Small intestine (tissue), 7 donors: Measurements from ENCODE around the gene PLEKHN1. TPM values are rescaled to one million over a fixed set of nuclear protein-coding genes. Genes with fewer than 3 reads are reported as not detected.

Source experiments
- DNase-seq, 2 donors: peaks; one replicate each; pipeline versions ENCODE4 v3.0.0 to v3.0.0-alpha.2; 2013
- FAIRE-seq: peaks from 2 replicates; lab custom pipeline; 2012; peaks lifted over from hg19 to GRCh38; lab: Jason Lieb, UNC
- H3K27ac ChIP-seq, 3 donors: one replicate each; pipeline ENCODE4 v1.5.1; 2013; ENCODE audit warnings: low read length in 2 of 3, mild to moderate bottlenecking in 2 of 3, control low read depth in 1 of 3, inconsistent platforms in 1 of 3, low read depth in 1 of 3, moderate library complexity in 1 of 3
- H3K27me3 ChIP-seq, 3 donors: one replicate each; pipeline ENCODE4 v1.6.1; 2013; ENCODE audit warnings: low read length in 3 of 3, inconsistent platforms in 1 of 3; ENCODE audit not compliant: control insufficient read depth in 3 of 3, insufficient read depth in 3 of 3
- H3K36me3 ChIP-seq, 3 donors: one replicate each; pipeline ENCODE4 v1.6.1; 2013; ENCODE audit warnings: low read length in 3 of 3, inconsistent platforms in 1 of 3, low read depth in 1 of 3, mild to moderate bottlenecking in 1 of 3, moderate library complexity in 1 of 3; ENCODE audit not compliant: control insufficient read depth in 3 of 3, insufficient read depth in 2 of 3
- H3K4me1 ChIP-seq, 3 donors: one replicate each; pipeline ENCODE4 v1.6.1; 2013; ENCODE audit warnings: low read length in 2 of 3, inconsistent platforms in 1 of 3, low read depth in 1 of 3, mild to moderate bottlenecking in 1 of 3, moderate library complexity in 1 of 3; ENCODE audit not compliant: control insufficient read depth in 3 of 3, insufficient read depth in 2 of 3
- H3K4me3 ChIP-seq, 3 donors: one replicate each; pipeline ENCODE4 v1.5.1; 2013; ENCODE audit warnings: low read length in 3 of 3, control low read depth in 1 of 3, inconsistent platforms in 1 of 3, low read depth in 1 of 3, mild to moderate bottlenecking in 1 of 3, moderate library complexity in 1 of 3
- H3K9me3 ChIP-seq, 2 donors: one replicate each; pipeline ENCODE4 v1.6.1; 2013; ENCODE audit warnings: low read depth in 1 of 2, low read length in 1 of 2; ENCODE audit not compliant: control insufficient read depth in 2 of 2, insufficient read depth in 1 of 2
- WGBS, 3 donors: extraction: QIAGEN DNeasy Blood & Tissue Kit; methylation state at CpG; one replicate each; pipeline ENCODE4 v1.1.7; 2013; 5-methylcytosine and 5-hydroxymethylcytosine counted together
- polyA plus RNA-seq, 4 donors: library from polyadenylated mRNA; stranded (reverse) in 3 of 4; unstranded in 1 of 4; fragments of 200-250 nt in 3 of 4; fragments of 120-200 nt in 1 of 4; gene quantifications; one replicate each; pipeline versions ENCODE4 v1.2.1 to v1.2.3, GENCODE V29; 2013
- donor health status: healthy with polysubstance abuse.
- donor health status: control.
- donor health status: control.
- donor health status: Bipolar disorder and iron deficiency.
- donor health status: healthy.

The PLEKHN1 gene
- polyA plus RNA-seq, 4 donors, result 0.64 to 0.89 (median 0.76) TPM

- Histone ChIP-seq H3K27ac (no peak overlapping the region), H3K36me3 (no peaks in the 10 kb centered on the region), H3K4me3 (no peak overlapping the region), H3K27me3 (peaks cover 0 to 82% (median 10%) of the 10 kb centered on the region in 3 donors), H3K9me3 (no peaks in the 10 kb centered on the region), H3K4me1 (peaks cover 0 to 5% (median 0%) of the 10 kb centered on the region in 3 donors)
- FAIRE-seq, result no peak
- DNase-seq, result no peak
- WGBS, 3 donors, result 28 to 39% (median 36%) methylated on average over 34 to 42 of the region's 42 CpGs
Observed at GRCh38 chr1:970973-971730, 4.9 kb downstream of the PLEKHN1 start.

GRCh38 chr1:971751-972506 is 5.6 kb downstream of the PLEKHN1 start:
- no peaks in the 10 kb centered on the region for H3K36me3 ChIP-seq
- H3K9me3 ChIP-seq, result no peaks in the 10 kb centered on the region
- DNase-seq, result no peak
- peaks cover 0 to 2% (median 0%) of the 10 kb centered on the region in 3 donors for H3K4me1 ChIP-seq
- H3K27ac ChIP-seq, result no peak overlapping the region
- no peak for FAIRE-seq
- H3K4me3 ChIP-seq, result no peak overlapping the region
- 70 to 77% (median 74%) methylated on average over 28 to 34 of the region's 34 CpGs for WGBS, 3 donors
- peaks cover 0 to 78% (median 10%) of the 10 kb centered on the region in 3 donors for H3K27me3 ChIP-seq

- H3K9me3 ChIP-seq, result no peaks in the 10 kb centered on the region
- DNase-seq (no peak), FAIRE-seq (no peak)
- H3K4me1 ChIP-seq, result no peaks in the 10 kb centered on the region
- H3K36me3 ChIP-seq, result no peaks in the 10 kb centered on the region
- H3K27ac ChIP-seq, result no peak overlapping the region
- H3K27me3 ChIP-seq, result peaks cover 0 to 69% (median 10%) of the 10 kb centered on the region in 3 donors
- WGBS, 3 donors, result 73 to 84% (median 74%) methylated on average over 24 to 28 of the region's 28 CpGs
- no peak overlapping the region for H3K4me3 ChIP-seq
Observed at GRCh38 chr1:972726-973458, 6.6 kb downstream of the PLEKHN1 start.

- H3K27me3 ChIP-seq, result peaks cover 0 to 61% (median 10%) of the 10 kb centered on the region in 3 donors
- no peak for FAIRE-seq
Observed at GRCh38 chr1:973459-974292, 7.4 kb downstream of the PLEKHN1 start.

GRCh38 chr1:974293-974640 is 8.0 kb downstream of the PLEKHN1 start:
- Histone ChIP-seq H3K36me3 (no peaks in the 10 kb centered on the region), H3K4me1 (no peaks in the 10 kb centered on the region), H3K27ac (no peak overlapping the region), H3K4me3 (no peak overlapping the region), H3K27me3 (peaks cover 0 to 55% (median 10%) of the 10 kb centered on the region in 3 donors), H3K9me3 (peaks cover 0 to 3% of the 10 kb centered on the region in 2 donors)
- FAIRE-seq (no peak), DNase-seq (no peak)
- 79 to 92% (median 90%) methylated on average over 10 to 11 of the region's 11 CpGs for WGBS, 3 donors

More at GRCh38 chr1:973459-974292, 7.4 kb downstream of the PLEKHN1 start:
- WGBS, 3 donors, result 76 to 84% (median 81%) methylated on average over 22 to 28 of the region's 28 CpGs
- Histone ChIP-seq H3K4me3 (no peak overlapping the region), H3K36me3 (no peaks in the 10 kb centered on the region), H3K27ac (no peak overlapping the region), H3K4me1 (no peaks in the 10 kb centered on the region), H3K9me3 (peaks cover 0 to 3% of the 10 kb centered on the region in 2 donors)
- DNase-seq, result no peak

- Histone ChIP-seq H3K9me3 (peaks cover 0 to 3% of the 10 kb centered on the region in 2 donors), H3K27me3 (peaks cover 0 to 50% (median 10%) of the 10 kb centered on the region in 3 donors), H3K27ac (no peak overlapping the region), H3K36me3 (no peaks in the 10 kb centered on the region), H3K4me3 (no peak overlapping the region), H3K4me1 (no peaks in the 10 kb centered on the region)
- no peak for DNase-seq
- no peak for FAIRE-seq
- 62 to 70% (median 69%) methylated on average over 17 of the region's 17 CpGs for WGBS, 3 donors
Observed at GRCh38 chr1:974687-975328, 8.5 kb downstream of the PLEKHN1 start.

- no peak for FAIRE-seq
- no peak overlapping the region for H3K27ac ChIP-seq
- peaks cover 0 to 3% of the 10 kb centered on the region in 2 donors for H3K9me3 ChIP-seq
- DNase-seq, result no peak
- no peaks in the 10 kb centered on the region for H3K36me3 ChIP-seq
- H3K27me3 ChIP-seq, result peaks cover 0 to 47% (median 9%) of the 10 kb centered on the region in 3 donors
- no peak overlapping the region for H3K4me3 ChIP-seq
- 37 to 70% (median 41%) methylated on average over 9 of the region's 9 CpGs for WGBS, 3 donors
- H3K4me1 ChIP-seq, result no peaks in the 10 kb centered on the region
Observed at GRCh38 chr1:975365-975764, 9.1 kb downstream of the PLEKHN1 start.
